CD4-positive, alpha-beta T cell treated with Interleukin-15 for 1 hour (primary cell): ENCODE data around the gene HIGD1C.
"Not testable (repeated sequence)": the region's sequence is repeated elsewhere in the genome, so short reads cannot be mapped to it uniquely, and the experiment has no call there.

Experiments
- DNase-seq: peaks from one replicate; pipeline ENCODE4 v3.0.0-alpha.2; 2020

HIGD1C gene

GRCh38 chr12:50952510-50952909 is at the start of gene HIGD1C:
Gene HIGD1C, plus strand, starts transcription at chr12:50952544. Its CDS starts 1,455 bp downstream, at chr12:50953999.
- no peak for DNase-seq

- DNase-seq = not testable (repeated sequence)
Observed at GRCh38 chr12:50908479-50908878, 43.9 kb upstream of the HIGD1C start.

GRCh38 chr12:50912361-50912760 is 40.0 kb upstream of the HIGD1C start:
- not testable (repeated sequence) for DNase-seq

GRCh38 chr12:50913224-50913623 is 39.1 kb upstream of the HIGD1C start:
- no peak for DNase-seq

GRCh38 chr12:50914872-50915484 is 37.4 kb upstream of the HIGD1C start:
- no peak for DNase-seq

GRCh38 chr12:50916292-50916691 is 36.1 kb upstream of the HIGD1C start:
- DNase-seq = no peak

GRCh38 chr12:50918584-50919316 is 33.6 kb upstream of the HIGD1C start:
- no peak for DNase-seq

GRCh38 chr12:50922820-50923219 is 29.5 kb upstream of the HIGD1C start:
- DNase-seq = no peak

GRCh38 chr12:50923361-50924130 is 28.8 kb upstream of the HIGD1C start:
- DNase-seq = no peak

GRCh38 chr12:50924131-50924438 is 28.3 kb upstream of the HIGD1C start:
- no peak for DNase-seq

GRCh38 chr12:50924439-50925341 is 27.7 kb upstream of the HIGD1C start:
- peak; percentile 74 for DNase-seq

GRCh38 chr12:50925342-50925651 is 27.0 kb upstream of the HIGD1C start:
- no peak for DNase-seq

GRCh38 chr12:50925920-50926319 is 26.4 kb upstream of the HIGD1C start:
- no peak for DNase-seq

GRCh38 chr12:50926415-50926814 is 25.9 kb upstream of the HIGD1C start:
- DNase-seq = no peak

GRCh38 chr12:50926932-50927331 is 25.4 kb upstream of the HIGD1C start:
- not testable (repeated sequence) for DNase-seq

GRCh38 chr12:50927356-50927755 is 25.0 kb upstream of the HIGD1C start:
- no peak for DNase-seq

- no peak for DNase-seq
Observed at GRCh38 chr12:50927766-50928224, 24.5 kb upstream of the HIGD1C start.

GRCh38 chr12:50928392-50928791 is 24.0 kb upstream of the HIGD1C start:
- no peak for DNase-seq

- no peak for DNase-seq
Observed at GRCh38 chr12:50929831-50930230, 22.5 kb upstream of the HIGD1C start.

- DNase-seq = not testable (repeated sequence)
Observed at GRCh38 chr12:50930477-50930876, 21.9 kb upstream of the HIGD1C start.

- no peak for DNase-seq
Observed at GRCh38 chr12:50932787-50933280, 19.5 kb upstream of the HIGD1C start.

- no peak for DNase-seq
Observed at GRCh38 chr12:50933459-50934124, 18.8 kb upstream of the HIGD1C start.
